Neural crest cell (in vitro differentiated cells): ENCODE data around the gene PTEN. TPM values are rescaled to one million over a fixed set of nuclear protein-coding genes. Genes with fewer than 3 reads are reported as not detected.

Experiments
- DNase-seq: peaks from one replicate; pipeline ENCODE4 v3.0.0; 2021; ENCODE audit warnings: low read depth, mixed read lengths, low spot score
- H3K27ac Mint-ChIP-seq: one replicate; pipeline ENCODE4 v1.8.0; 2021; ENCODE audit warnings: mild to moderate bottlenecking, mixed read lengths; ENCODE audit not compliant: unreplicated experiment
- H3K27me3 Mint-ChIP-seq: 2 replicates; pipeline ENCODE4 v1.8.0; 2021; ENCODE audit warnings: low read depth, mild to moderate bottlenecking, mixed read lengths
- H3K36me3 Mint-ChIP-seq: 2 replicates; pipeline ENCODE4 v1.8.0; 2021; ENCODE audit warnings: low read depth, mild to moderate bottlenecking, mixed read lengths
- H3K4me1 Mint-ChIP-seq: 2 replicates; pipeline ENCODE4 v1.8.0; 2021; ENCODE audit warnings: mixed read lengths
- H3K4me3 Mint-ChIP-seq: one replicate; pipeline ENCODE4 v1.8.0; 2021; ENCODE audit warnings: mild to moderate bottlenecking, mixed read lengths
- H3K9me3 Mint-ChIP-seq: 2 replicates; pipeline ENCODE4 v1.8.0; 2021; ENCODE audit warnings: mixed read lengths
- total RNA-seq: library from RNA; stranded (reverse); gene quantifications from 2 replicates; pipeline ENCODE4 v1.2.1, GENCODE V29; 2021
- TF ChIP-seq, protein P1 (sequence below): fragments of 200-600 bp; sonication (generic); conservative IDR thresholded peaks from 2 replicates; pipeline ENCODE4 v1.5.0; 2021; ENCODE audit warnings: antibody characterized with exemption, mild to moderate bottlenecking

The PTEN gene
- total RNA-seq, 1 donor from 2014 or later: 52.5 TPM

DNA sequence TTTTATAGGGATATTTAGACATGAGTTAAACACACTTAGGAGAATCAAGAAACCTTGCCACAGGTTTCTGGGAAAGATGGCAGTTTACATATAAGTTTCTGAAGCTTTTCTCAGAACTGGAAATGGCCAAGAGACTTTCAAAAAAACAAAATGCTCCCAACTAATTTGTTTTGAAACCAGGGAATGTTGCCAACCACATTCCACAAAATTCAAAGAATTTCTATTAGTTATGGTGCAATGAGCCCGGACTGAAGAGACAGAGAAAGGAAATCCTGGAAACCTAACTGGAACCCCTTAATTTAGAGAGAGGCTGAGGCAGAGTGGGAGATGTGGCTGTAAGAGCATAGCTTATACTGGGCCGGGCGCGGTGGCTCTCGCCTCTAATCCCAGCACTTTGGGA lies 128.5 kb downstream of the PTEN start:
- H3K9me3 Mint-ChIP-seq: no peaks in the 10 kb centered on the region
- TF ChIP-seq, protein P1, sequence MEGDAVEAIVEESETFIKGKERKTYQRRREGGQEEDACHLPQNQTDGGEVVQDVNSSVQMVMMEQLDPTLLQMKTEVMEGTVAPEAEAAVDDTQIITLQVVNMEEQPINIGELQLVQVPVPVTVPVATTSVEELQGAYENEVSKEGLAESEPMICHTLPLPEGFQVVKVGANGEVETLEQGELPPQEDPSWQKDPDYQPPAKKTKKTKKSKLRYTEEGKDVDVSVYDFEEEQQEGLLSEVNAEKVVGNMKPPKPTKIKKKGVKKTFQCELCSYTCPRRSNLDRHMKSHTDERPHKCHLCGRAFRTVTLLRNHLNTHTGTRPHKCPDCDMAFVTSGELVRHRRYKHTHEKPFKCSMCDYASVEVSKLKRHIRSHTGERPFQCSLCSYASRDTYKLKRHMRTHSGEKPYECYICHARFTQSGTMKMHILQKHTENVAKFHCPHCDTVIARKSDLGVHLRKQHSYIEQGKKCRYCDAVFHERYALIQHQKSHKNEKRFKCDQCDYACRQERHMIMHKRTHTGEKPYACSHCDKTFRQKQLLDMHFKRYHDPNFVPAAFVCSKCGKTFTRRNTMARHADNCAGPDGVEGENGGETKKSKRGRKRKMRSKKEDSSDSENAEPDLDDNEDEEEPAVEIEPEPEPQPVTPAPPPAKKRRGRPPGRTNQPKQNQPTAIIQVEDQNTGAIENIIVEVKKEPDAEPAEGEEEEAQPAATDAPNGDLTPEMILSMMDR: no peak
- no peaks in the 10 kb centered on the region for H3K4me1 Mint-ChIP-seq
- H3K36me3 Mint-ChIP-seq: no peaks in the 10 kb centered on the region
- no peak for DNase-seq
- no peak overlapping the region for H3K27ac Mint-ChIP-seq
- H3K4me3 Mint-ChIP-seq: no peak overlapping the region
- no peaks in the 10 kb centered on the region for H3K27me3 Mint-ChIP-seq

DNA sequence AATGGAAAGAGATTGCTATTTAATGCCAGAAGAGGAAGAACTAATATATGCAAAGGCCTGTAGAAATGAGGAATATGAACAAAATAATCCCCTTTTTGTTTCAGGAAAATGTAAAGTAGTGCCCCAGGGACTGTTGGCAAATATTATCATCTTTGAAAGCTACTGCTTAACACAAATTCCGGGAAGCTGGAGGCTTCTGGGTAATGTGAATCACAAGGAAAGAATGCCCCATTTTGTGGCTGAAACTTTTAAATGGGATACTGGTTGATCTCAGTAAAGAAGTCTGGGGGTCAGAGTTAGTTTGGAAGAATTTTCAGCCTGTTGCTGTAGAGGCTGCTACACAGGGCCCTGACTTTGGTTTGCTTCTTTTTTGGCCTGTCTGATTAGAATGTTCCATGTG lies 141.0 kb downstream of the PTEN start:
- TF ChIP-seq, protein P1: no peak
- DNase-seq: no peak
- H3K4me1 Mint-ChIP-seq: no peaks in the 10 kb centered on the region
- no peaks in the 10 kb centered on the region for H3K27me3 Mint-ChIP-seq
- no peak overlapping the region for H3K27ac Mint-ChIP-seq
- peaks cover 8% of the 10 kb centered on the region for H3K9me3 Mint-ChIP-seq
- no peak overlapping the region for H3K4me3 Mint-ChIP-seq
- no peaks in the 10 kb centered on the region for H3K36me3 Mint-ChIP-seq

DNA sequence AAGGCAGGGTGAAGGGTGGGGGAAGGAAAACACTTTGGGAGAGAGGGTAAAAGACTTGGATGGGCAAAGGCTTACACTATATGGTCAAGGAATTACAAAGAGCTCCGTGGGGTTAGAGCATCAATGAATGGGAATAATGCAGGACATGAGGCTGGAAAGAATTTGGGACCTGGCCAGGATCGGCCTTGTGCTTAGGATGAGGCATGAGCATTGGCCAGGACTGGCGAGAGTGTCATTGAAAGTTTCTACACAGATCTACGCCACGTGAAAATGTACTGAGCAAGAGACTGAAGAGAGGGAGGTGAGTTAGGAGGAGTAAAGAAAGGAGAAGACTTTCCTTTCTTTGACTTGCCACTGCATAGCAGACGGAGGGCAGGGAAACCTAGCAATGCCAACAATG lies 142.8 kb downstream of the PTEN start:
- TF ChIP-seq, protein P1: no peak
- Mint-ChIP-seq H3K36me3 (no peaks in the 10 kb centered on the region), H3K4me1 (no peaks in the 10 kb centered on the region), H3K9me3 (peaks cover 8% of the 10 kb centered on the region), H3K27ac (no peak overlapping the region), H3K27me3 (no peaks in the 10 kb centered on the region), H3K4me3 (no peak overlapping the region)
- no peak for DNase-seq

DNA sequence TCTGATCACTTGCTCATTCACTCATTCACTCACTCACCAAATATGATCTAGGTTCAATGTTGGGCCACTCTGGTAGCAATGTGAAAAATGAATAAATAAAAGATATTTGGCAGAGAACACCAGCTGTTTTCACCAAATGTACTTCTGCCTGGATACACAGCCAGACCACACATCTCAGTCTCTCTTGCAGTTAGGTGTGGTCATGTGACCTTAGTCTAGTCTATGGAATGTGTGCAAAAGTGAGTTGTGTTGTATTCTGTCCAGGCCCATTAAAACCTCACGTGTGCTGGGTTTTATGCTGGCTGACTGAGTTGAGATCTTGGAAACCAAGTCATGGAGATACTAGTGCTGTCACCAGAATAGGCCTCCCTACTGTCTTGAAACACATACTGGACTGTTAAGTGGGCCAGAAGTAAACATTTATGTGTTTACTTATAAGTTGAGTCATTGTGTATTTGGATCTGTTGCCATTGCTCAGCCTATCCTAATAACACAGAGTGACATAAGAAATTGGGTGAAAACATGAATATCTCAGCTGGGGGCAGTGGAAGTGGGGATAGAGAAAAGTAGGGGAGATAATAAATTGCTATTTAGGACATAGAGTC lies 145.5 kb downstream of the PTEN start:
- TF ChIP-seq, protein P1: no peak
- Mint-ChIP-seq H3K4me3 (no peak overlapping the region), H3K4me1 (no peaks in the 10 kb centered on the region), H3K27ac (no peak overlapping the region), H3K9me3 (peaks cover 11% of the 10 kb centered on the region), H3K36me3 (no peaks in the 10 kb centered on the region), H3K27me3 (no peaks in the 10 kb centered on the region)
- no peak for DNase-seq

DNA sequence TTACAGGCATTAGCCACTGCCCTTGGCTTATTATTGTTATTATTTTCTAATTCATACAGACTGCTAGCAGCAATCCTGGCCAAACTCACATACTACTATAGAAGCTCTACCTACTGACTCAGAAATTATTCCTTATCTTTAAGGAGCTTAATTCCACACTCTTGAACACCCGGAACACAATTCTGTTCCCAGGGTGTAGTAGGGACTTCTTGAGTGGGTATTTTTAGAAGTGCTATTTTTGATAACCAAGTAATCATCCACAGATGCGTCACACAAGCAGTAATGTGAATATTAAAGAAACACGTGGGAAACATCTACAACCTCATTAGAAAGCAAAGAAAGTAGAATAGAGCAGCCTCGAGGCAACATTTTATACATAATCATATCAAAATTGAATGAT lies 149.2 kb downstream of the PTEN start:
- no peaks in the 10 kb centered on the region for H3K4me1 Mint-ChIP-seq
- H3K9me3 Mint-ChIP-seq: peaks cover 7% of the 10 kb centered on the region
- no peaks in the 10 kb centered on the region for H3K27me3 Mint-ChIP-seq
- H3K4me3 Mint-ChIP-seq: no peak overlapping the region
- TF ChIP-seq, protein P1: no peak
- no peak overlapping the region for H3K27ac Mint-ChIP-seq
- no peaks in the 10 kb centered on the region for H3K36me3 Mint-ChIP-seq
- DNase-seq: no peak
